ENCODE results near the gene DEFB131A. TPM values are rescaled to one million over a fixed set of nuclear protein-coding genes. Genes with fewer than 3 reads are reported as not detected.
"Not testable (repeated sequence)": the region's sequence is repeated elsewhere in the genome, so short reads cannot be mapped to it uniquely, and the experiment has no call there.

Gene DEFB131A
- total RNA-seq, 1 donor from 2014 or later = not detected

- H3K9me3 ChIP-seq; H3K4me3 ChIP-seq; H3K27me3 ChIP-seq (ENCODE audit: low read depth); H3K27ac ChIP-seq; DNase-seq; intact Hi-C loops (cut with DNase I); H3K36me3 ChIP-seq; H3K4me1 ChIP-seq; ATAC-seq: not testable (repeated sequence)
Measured at GRCh38 chr4:9455046-9455445, 10.8 kb downstream of the DEFB131A start.

- DNase-seq; H3K27ac ChIP-seq; intact Hi-C loops (cut with DNase I); H3K36me3 ChIP-seq; H3K9me3 ChIP-seq; H3K27me3 ChIP-seq (ENCODE audit: low read depth); H3K4me3 ChIP-seq; H3K4me1 ChIP-seq; ATAC-seq: not testable (repeated sequence)
Measured at GRCh38 chr4:9479466-9479865, 35.3 kb downstream of the DEFB131A start.

- H3K4me1 ChIP-seq; H3K27ac ChIP-seq; H3K4me3 ChIP-seq; intact Hi-C loops (cut with DNase I); H3K9me3 ChIP-seq; H3K36me3 ChIP-seq; H3K27me3 ChIP-seq (ENCODE audit: low read depth); DNase-seq; ATAC-seq: not testable (repeated sequence)
Measured at GRCh38 chr4:9480066-9480465, 35.9 kb downstream of the DEFB131A start.

GRCh38 chr4:9482871-9483270, 38.7 kb downstream of the DEFB131A start:
- ATAC-seq = not testable (repeated sequence)

GRCh38 chr4:9483682-9484081, 39.5 kb downstream of the DEFB131A start:
- ATAC-seq; H3K4me3 ChIP-seq; DNase-seq; H3K9me3 ChIP-seq; H3K27ac ChIP-seq; H3K36me3 ChIP-seq; H3K27me3 ChIP-seq (ENCODE audit: low read depth); H3K4me1 ChIP-seq; intact Hi-C loops (cut with DNase I): not testable (repeated sequence)

More at GRCh38 chr4:9482871-9483270, 38.7 kb downstream of the DEFB131A start:
- H3K9me3 ChIP-seq; H3K4me3 ChIP-seq; intact Hi-C loops (cut with DNase I); H3K4me1 ChIP-seq; H3K36me3 ChIP-seq; DNase-seq; H3K27ac ChIP-seq; H3K27me3 ChIP-seq (ENCODE audit: low read depth): not testable (repeated sequence)

GRCh38 chr4:9486880-9487279, 42.7 kb downstream of the DEFB131A start:
- ATAC-seq; H3K27ac ChIP-seq; H3K4me3 ChIP-seq; H3K36me3 ChIP-seq; H3K9me3 ChIP-seq; H3K4me1 ChIP-seq; DNase-seq; intact Hi-C loops (cut with DNase I); H3K27me3 ChIP-seq (ENCODE audit: low read depth): not testable (repeated sequence)

GRCh38 chr4:9488796-9489195, 44.6 kb downstream of the DEFB131A start:
- H3K36me3 ChIP-seq; H3K4me1 ChIP-seq; DNase-seq; H3K9me3 ChIP-seq; intact Hi-C loops (cut with DNase I); H3K27me3 ChIP-seq (ENCODE audit: low read depth); ATAC-seq; H3K4me3 ChIP-seq; H3K27ac ChIP-seq: not testable (repeated sequence)

GRCh38 chr4:9490496-9490895, 46.3 kb downstream of the DEFB131A start:
- H3K9me3 ChIP-seq; H3K27ac ChIP-seq; H3K36me3 ChIP-seq; intact Hi-C loops (cut with DNase I); ATAC-seq; H3K27me3 ChIP-seq (ENCODE audit: low read depth); H3K4me1 ChIP-seq; H3K4me3 ChIP-seq; DNase-seq: not testable (repeated sequence)

- intact Hi-C loops (cut with DNase I) = not testable (repeated sequence)
Measured at GRCh38 chr4:9490986-9491385, 46.8 kb downstream of the DEFB131A start.

GRCh38 chr4:9493589-9493988, 49.4 kb downstream of the DEFB131A start:
- H3K27ac ChIP-seq; H3K9me3 ChIP-seq; DNase-seq; H3K36me3 ChIP-seq; H3K4me3 ChIP-seq; ATAC-seq; H3K4me1 ChIP-seq; intact Hi-C loops (cut with DNase I): not testable (repeated sequence)
- H3K27me3 ChIP-seq (ENCODE audit: low read depth) = peaks cover 10% of the 10 kb centered on the region

More at GRCh38 chr4:9490986-9491385, 46.8 kb downstream of the DEFB131A start:
- not testable (repeated sequence) for DNase-seq; ATAC-seq; H3K36me3 ChIP-seq; H3K4me1 ChIP-seq; H3K27me3 ChIP-seq (ENCODE audit: low read depth); H3K27ac ChIP-seq; H3K9me3 ChIP-seq; H3K4me3 ChIP-seq

- H3K36me3 ChIP-seq; DNase-seq; ATAC-seq; intact Hi-C loops (cut with DNase I); H3K4me1 ChIP-seq; H3K4me3 ChIP-seq; H3K27ac ChIP-seq; H3K9me3 ChIP-seq: not testable (repeated sequence)
- H3K27me3 ChIP-seq (ENCODE audit: low read depth) = peaks cover 13% of the 10 kb centered on the region
Measured at GRCh38 chr4:9494256-9495035, 50.2 kb downstream of the DEFB131A start.
